Sigmoid colon (tissue), 7 donors: Measurements from ENCODE around the gene LARP6. TPM values are rescaled to one million over a fixed set of nuclear protein-coding genes. Genes with fewer than 3 reads are reported as not detected.
"Not testable (repeated sequence)": the region's sequence is repeated elsewhere in the genome, so short reads cannot be mapped to it uniquely, and the experiment has no call there.

Experiments used
- DNase-seq: peaks from one replicate; pipeline ENCODE4 v3.0.0-alpha.2; 2019
- H3K27ac ChIP-seq, 4 donors: fragments of 200-600 bp; sonication (generic); one replicate each; pipeline ENCODE4 v1.5.1; 2016 to 2019; ENCODE audit warnings: mild to moderate bottlenecking in 1 of 4
- H3K27me3 ChIP-seq, 3 donors: fragments of 200-600 bp; sonication (generic); one replicate each; pipeline ENCODE4 v1.5.1; 2019; ENCODE audit warnings: mild to moderate bottlenecking in 1 of 3
- H3K36me3 ChIP-seq, 4 donors: fragments of 200-600 bp; sonication (generic); one replicate each; pipeline ENCODE4 v1.5.1; 2016 to 2019
- H3K4me1 ChIP-seq, 4 donors: fragments of 200-600 bp; sonication (generic); one replicate each; pipeline ENCODE4 v1.5.1; 2017 to 2019
- H3K4me3 ChIP-seq, 4 donors: fragments of 200-600 bp; sonication (generic); one replicate each; pipeline ENCODE4 v1.5.1; 2017 to 2019; ENCODE audit warnings: mild to moderate bottlenecking in 2 of 4, moderate library complexity in 1 of 4
- H3K9me3 ChIP-seq, 4 donors: fragments of 200-600 bp in 3 of 4; sonication (generic) in 3 of 4; one replicate each; pipeline versions ENCODE4 v1.5.1 to v1.6.1; 2013 to 2019
- CTCF ChIP-seq, 4 experiments: fragments of 450-650 bp in 3 of 4; fragments of 200-600 bp in 1 of 4; IDR thresholded peaks; one replicate each; pipeline ENCODE4 v1.5.1; 2016 to 2019; ENCODE audit warnings: antibody characterized with exemption in 4 of 4, mild to moderate bottlenecking in 3 of 4, moderate library complexity in 2 of 4
- EP300 ChIP-seq, 4 donors: sonication (generic); formaldehyde crosslinking; IDR thresholded peaks; one replicate each; pipeline ENCODE4 v1.6.1; 2017; ENCODE audit warnings: antibody characterized with exemption in 4 of 4
- POLR2A ChIP-seq, 2 donors: fragments of 450-650 bp; IDR thresholded peaks; one replicate each; pipeline ENCODE4 v1.6.1; 2016; ENCODE audit warnings: antibody characterized with exemption in 2 of 2, mild to moderate bottlenecking in 2 of 2, moderate library complexity in 2 of 2
- POLR2AphosphoS5 ChIP-seq, 4 donors: sonication (generic); formaldehyde crosslinking; IDR thresholded peaks; one replicate each; pipeline ENCODE4 v1.6.1; 2017; ENCODE audit warnings: antibody characterized with exemption in 4 of 4
- whole genome bisulfite sequencing, 2 donors: extraction: QIAGEN DNeasy Blood & Tissue Kit; methylation state at CpG; one replicate each; pipeline ENCODE4 v1.1.7; 2013; 5-methylcytosine and 5-hydroxymethylcytosine counted together
- intact Hi-C: fragments of 100-400 bp; cut with DNase I; formaldehyde crosslinking; loops from one replicate; pipeline ENCODE4 v1.15.1; 2023
- polyA plus RNA-seq, 3 donors: library from polyadenylated mRNA; stranded (reverse); fragments of 200-250 nt; gene quantifications; one replicate each; pipeline ENCODE4 v1.2.3, GENCODE V29; 2013
- total RNA-seq, 4 donors: library from RNA; depleted of rRNA; stranded (reverse); fragments of >200 nt; gene quantifications; one replicate each; pipeline ENCODE4 v1.1.0, GENCODE V29; 2016
- donor health status: healthy with polysubstance abuse.
- donor health status: Bipolar disorder and iron deficiency.
- donor health status: healthy.

LARP6 gene
- total and polyA plus RNA-seq, 7 donors, result 1.2 to 26.6 (median 13.7) TPM

GRCh38 chr15:70875001-70875782, 21.2 kb upstream of the LARP6 start:
- DNase-seq, result no peak
- H3K4me3 ChIP-seq, result no peak overlapping the region
- no peaks in the 10 kb centered on the region for H3K36me3 ChIP-seq
- TF ChIP-seq EP300 (IDR thresholded peaks at IDR 0.05), result no peak
- no peak for TF ChIP-seq POLR2A (IDR thresholded peaks at IDR 0.05)
- no peak for TF ChIP-seq CTCF (IDR thresholded peaks at IDR 0.05)
- no peak for TF ChIP-seq POLR2AphosphoS5 (IDR thresholded peaks at IDR 0.05)
- no peaks in the 10 kb centered on the region for H3K27me3 ChIP-seq
- peaks cover 0 to 5% (median 2%) of the 10 kb centered on the region in 4 donors for H3K4me1 ChIP-seq
- intact Hi-C loops, result loop anchor here (2.0 kb wide), 1 partner anchor 50 kb away; no protein-coding TSS in a partner anchor
- no peak overlapping the region for H3K27ac ChIP-seq
- H3K9me3 ChIP-seq, result no peaks in the 10 kb centered on the region
- WGBS, 2 donors, result 75 to 78% methylated on average over 7 of the region's 7 CpGs

- no peaks in the 10 kb centered on the region for H3K9me3 ChIP-seq
- H3K27ac ChIP-seq, result no peak overlapping the region
- intact Hi-C loops, result loop anchor here (2.0 kb wide), 1 partner anchor 49 kb away; no protein-coding TSS in a partner anchor
- peaks cover 0 to 21% (median 8%) of the 10 kb centered on the region in 4 donors for H3K4me1 ChIP-seq
- no peaks in the 10 kb centered on the region for H3K36me3 ChIP-seq
- 93 to 94% methylated on average over 2 of the region's 2 CpGs for WGBS, 2 donors
- no peaks in the 10 kb centered on the region for H3K27me3 ChIP-seq
- TF ChIP-seq POLR2A (IDR thresholded peaks at IDR 0.05), result no peak
- no peak for TF ChIP-seq POLR2AphosphoS5 (IDR thresholded peaks at IDR 0.05)
- no peak for TF ChIP-seq CTCF (IDR thresholded peaks at IDR 0.05)
- no peak for TF ChIP-seq EP300 (IDR thresholded peaks at IDR 0.05)
- DNase-seq, result no peak
- no peak overlapping the region for H3K4me3 ChIP-seq
These were observed 19.5 kb upstream of the LARP6 start for GRCh38 chr15:70873232-70874054.

DNA sequence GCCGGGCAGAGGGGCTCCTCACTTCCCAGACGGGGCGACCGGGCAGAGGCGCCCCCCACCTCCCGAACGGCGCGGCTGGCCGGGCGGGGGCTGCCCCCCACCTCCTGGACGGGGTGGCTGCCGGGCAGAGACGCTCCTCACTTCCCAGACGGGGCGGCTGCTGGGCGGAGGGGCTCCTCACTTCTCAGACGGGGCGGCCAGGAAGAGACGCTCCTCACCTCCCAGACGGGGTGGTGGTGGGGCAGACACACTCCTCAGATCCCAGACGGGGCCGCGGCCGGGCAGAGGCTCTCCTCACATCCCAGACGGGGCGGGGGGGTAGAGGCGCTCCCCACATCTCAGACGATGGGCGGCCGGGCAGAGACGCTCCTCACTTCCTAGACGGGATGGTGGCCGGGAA, 17.5 kb upstream of the LARP6 start:
- H3K9me3 ChIP-seq, intact Hi-C loops, H3K27me3 ChIP-seq, H3K36me3 ChIP-seq, H3K4me3 ChIP-seq, H3K27ac ChIP-seq, DNase-seq: not testable (repeated sequence)
- WGBS, 2 donors, result 95% methylated on average over 34 of the region's 34 CpGs
- H3K4me1 ChIP-seq, result peaks cover 0 to 30% (median 10%) of the 10 kb centered on the region in 4 donors

DNA sequence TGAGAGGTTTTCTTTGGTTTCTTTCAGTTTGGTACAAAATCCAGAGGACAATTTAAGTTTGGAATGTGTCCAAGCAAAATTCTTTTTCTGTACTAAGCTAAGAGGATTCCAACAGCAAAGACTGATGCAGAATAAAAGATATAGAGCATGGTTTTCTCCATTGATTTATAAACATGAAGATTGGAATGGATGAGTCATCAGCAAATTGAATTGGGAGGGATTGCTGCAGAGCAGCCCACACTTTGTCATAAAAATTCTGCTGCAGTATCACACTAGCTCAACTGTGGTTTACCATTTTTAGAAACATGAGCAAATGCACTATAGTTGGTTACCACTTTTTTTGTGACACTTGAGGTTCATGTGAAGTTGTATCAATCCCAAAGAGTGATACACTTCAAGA, 16.1 kb upstream of the LARP6 start:
- intact Hi-C loops, result no loop called here

More for the DNA sequence above, 16.1 kb upstream of the LARP6 start:
- H3K36me3 ChIP-seq, result no peaks in the 10 kb centered on the region
- peak overlapping the region in 1 of 4 donors; percentile 31 for H3K27ac ChIP-seq
- no peak for DNase-seq
- H3K4me1 ChIP-seq, result peaks cover 0 to 30% (median 10%) of the 10 kb centered on the region in 4 donors
- no peaks in the 10 kb centered on the region for H3K27me3 ChIP-seq
- TF ChIP-seq POLR2A (IDR thresholded peaks at IDR 0.05) (no peak), POLR2AphosphoS5 (IDR thresholded peaks at IDR 0.05) (no peak), EP300 (IDR thresholded peaks at IDR 0.05) (no peak), CTCF (IDR thresholded peaks at IDR 0.05) (no peak)
- no peak overlapping the region for H3K4me3 ChIP-seq
- H3K9me3 ChIP-seq, result no peaks in the 10 kb centered on the region
